ENCODE data around the gene SOX15. TPM values are rescaled to one million over a fixed set of nuclear protein-coding genes. Genes with fewer than 3 reads are reported as not detected.

SOX15 gene
- total RNA-seq, 2 experiments from 2014 or later: 0.20 TPM; not detected in 1

DNA sequence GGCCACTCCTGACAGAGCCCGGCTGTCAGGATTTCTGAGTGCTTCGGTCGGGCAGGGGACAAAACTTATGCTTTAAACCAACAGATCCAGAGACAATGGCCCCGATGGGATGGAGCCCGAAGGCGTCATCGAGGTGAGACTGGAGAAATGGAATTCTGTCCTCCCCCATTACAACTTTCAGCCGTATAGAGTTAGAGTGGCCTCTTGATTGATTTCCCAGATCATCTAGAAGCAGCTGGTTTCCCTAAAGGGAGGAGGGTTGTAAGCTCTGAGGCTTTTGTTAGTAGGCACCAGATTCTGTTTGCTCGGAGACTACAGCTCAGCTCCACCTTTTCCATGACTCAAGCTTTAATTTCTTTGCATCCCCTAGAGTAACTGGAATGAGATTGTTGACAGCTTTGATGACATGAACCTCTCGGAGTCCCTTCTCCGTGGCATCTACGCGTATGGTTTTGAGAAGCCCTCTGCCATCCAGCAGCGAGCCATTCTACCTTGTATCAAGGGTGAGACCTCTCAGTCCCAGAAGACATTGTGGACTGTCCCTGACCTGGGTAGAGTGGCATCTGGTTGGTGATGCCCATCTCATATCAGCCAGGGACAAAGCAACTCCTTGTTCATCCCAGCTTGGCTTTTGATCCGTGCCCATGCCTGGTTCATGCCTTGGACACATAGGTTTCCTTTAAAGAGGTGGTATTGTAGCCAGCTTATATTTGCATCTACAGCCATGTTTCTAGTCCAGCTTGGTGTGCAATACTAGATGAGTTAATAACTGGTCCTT, 15.5 kb downstream of the SOX15 start:
- peaks cover 70% of the 10 kb centered on the region for H3K36me3 Mint-ChIP-seq (ENCODE audit: low read depth)
- CTCF ChIA-PET: interaction anchor here (0.8 to 2.3 kb wide), 3 partner anchors 13 to 113 kb away, joined by 3 to 8 read pairs (median 3); partner anchors contain the start of genes SOX15 and TP53
- H3K4me3 Mint-ChIP-seq: peak overlapping the region; percentile 85

DNA sequence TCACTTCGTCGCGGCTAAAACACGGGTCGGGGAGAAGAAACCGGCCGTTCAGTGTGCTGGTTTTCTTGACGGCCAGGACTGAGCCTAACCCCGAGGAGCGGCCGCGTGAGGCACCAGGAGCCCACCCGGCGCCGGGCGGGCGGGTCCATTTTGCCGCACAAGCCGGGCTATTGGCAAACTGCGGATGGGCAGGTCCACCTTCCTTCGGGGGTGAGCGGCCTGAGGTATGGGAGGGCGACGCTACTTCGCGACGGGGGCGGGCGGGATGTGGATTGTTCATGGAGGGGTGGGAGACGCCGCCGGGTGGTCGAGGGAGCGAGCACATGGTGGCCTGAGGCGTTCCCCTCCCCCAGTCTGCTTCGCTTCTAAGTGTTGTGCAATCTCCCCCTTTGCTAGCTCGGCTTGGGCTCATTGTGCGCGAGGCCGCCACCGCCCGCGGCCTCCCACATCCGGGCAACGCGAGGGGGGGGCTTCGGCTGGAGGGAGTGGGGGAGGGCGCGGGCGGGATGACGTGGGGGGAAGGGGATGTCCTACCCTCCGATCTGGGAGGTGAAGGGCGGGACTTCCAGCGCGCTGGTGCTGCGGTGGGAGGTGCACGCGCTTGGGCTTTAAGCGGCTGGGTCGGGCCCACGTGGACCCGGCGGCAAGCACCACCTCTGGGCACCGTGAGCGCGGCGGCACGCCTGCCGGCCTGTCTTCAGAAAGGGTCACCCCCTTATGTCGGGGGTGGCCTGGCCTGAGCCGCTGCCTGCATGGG, 16.4 kb downstream of the SOX15 start:
- intact Hi-C loops (cut with micrococcal nuclease): loop anchor here (2.0 to 10.0 kb wide), 3 partner anchors 269 to 529 kb away; partner anchors contain the start of genes ELP5 and SLC16A11
- peak overlapping the region; percentile 99 for H3K27ac Mint-ChIP-seq
- H3K9me3 Mint-ChIP-seq: no peaks in the 10 kb centered on the region
- H3K36me3 Mint-ChIP-seq (ENCODE audit: low read depth): peaks cover 74% of the 10 kb centered on the region
- CTCF ChIA-PET: interaction anchor here (0.9 kb wide), 1 partner anchor 13 kb away, joined by 3 read pairs; no protein-coding TSS in a partner anchor
- peak; percentile 94 for DNase-seq
- no peaks in the 10 kb centered on the region for H3K27me3 Mint-ChIP-seq (ENCODE audit: low read depth)
- H3K4me1 Mint-ChIP-seq (ENCODE audit: low read depth): peaks cover 61% of the 10 kb centered on the region
- peak overlapping the region; percentile 85 for H3K4me3 Mint-ChIP-seq

More for the DNA sequence above, 15.5 kb downstream of the SOX15 start:
- H3K4me1 Mint-ChIP-seq (ENCODE audit: low read depth): peaks cover 67% of the 10 kb centered on the region
- intact Hi-C loops (cut with micrococcal nuclease): loop anchor here (10.0 kb wide), 1 partner anchor 530 kb away; the partner anchor contains the start of gene SLC16A11
- peak overlapping the region; percentile 63 for H3K27ac Mint-ChIP-seq
- no peaks in the 10 kb centered on the region for H3K9me3 Mint-ChIP-seq
- no peak for DNase-seq
- no peaks in the 10 kb centered on the region for H3K27me3 Mint-ChIP-seq (ENCODE audit: low read depth)

DNA sequence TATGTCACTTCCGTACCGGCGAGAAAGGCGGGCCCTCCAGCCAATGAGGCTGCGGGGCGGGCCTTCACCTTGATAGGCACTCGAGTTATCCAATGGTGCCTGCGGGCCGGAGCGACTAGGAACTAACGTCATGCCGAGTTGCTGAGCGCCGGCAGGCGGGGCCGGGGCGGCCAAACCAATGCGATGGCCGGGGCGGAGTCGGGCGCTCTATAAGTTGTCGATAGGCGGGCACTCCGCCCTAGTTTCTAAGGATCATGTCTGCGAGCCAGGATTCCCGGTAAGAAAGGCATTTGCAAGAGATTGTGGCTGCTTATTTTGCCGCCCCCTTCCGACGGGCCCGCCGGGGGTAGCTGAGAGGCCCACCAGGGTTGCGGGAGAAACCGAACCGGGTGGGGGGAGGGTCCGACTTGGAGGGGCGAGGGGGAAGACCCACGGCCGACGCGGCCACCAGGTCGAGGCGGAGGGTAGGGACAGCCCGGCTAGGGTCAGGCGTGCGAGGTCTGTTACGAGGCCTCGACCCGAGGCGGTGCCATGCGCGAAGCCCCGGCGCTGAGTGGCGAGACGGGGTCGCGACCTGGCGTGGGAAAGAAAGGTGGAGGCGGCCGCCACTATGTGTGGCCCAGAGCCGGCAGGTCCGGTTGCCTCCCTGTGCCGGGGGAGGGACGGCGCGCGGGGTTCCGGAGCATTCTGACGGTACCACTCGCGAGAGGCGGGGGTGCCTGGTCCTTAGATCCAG, 17.1 kb downstream of the SOX15 start:
- Mint-ChIP-seq H3K27me3 (ENCODE audit: low read depth) (no peaks in the 10 kb centered on the region), H3K4me1 (ENCODE audit: low read depth) (peaks cover 55% of the 10 kb centered on the region), H3K36me3 (ENCODE audit: low read depth) (peaks cover 67% of the 10 kb centered on the region), H3K27ac (peak overlapping the region; percentile 99), H3K4me3 (peak overlapping the region; percentile 85), H3K9me3 (no peaks in the 10 kb centered on the region)
- CTCF ChIA-PET: interaction anchor here (1.1 to 3.5 kb wide), 2 partner anchors 12 to 120 kb away, joined by 3 to 26 read pairs; partner anchors contain the start of gene SENP3
- peak; percentile 100 for DNase-seq
- intact Hi-C loops (cut with micrococcal nuclease): loop anchor here (1.0 to 10.0 kb wide), 15 partner anchors 11 to 528 kb away; partner anchors contain the start of genes EIF5A, ELP5, MPDU1 and NEURL4

DNA sequence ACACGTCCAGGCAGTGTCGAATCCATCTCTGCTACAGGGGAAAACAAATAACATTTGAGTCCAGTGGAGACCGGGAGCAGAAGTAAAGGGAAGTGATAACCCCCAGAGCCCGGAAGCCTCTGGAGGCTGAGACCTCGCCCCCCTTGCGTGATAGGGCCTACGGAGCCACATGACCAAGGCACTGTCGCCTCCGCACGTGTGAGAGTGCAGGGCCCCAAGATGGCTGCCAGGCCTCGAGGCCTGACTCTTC, 17.6 kb downstream of the SOX15 start:
- intact Hi-C loops (cut with micrococcal nuclease): loop anchor here (1.0 to 10.0 kb wide), 15 partner anchors 11 to 527 kb away; partner anchors contain the start of genes EIF5A, ELP5, MPDU1 and NEURL4
- no peak for DNase-seq
- Mint-ChIP-seq H3K27me3 (ENCODE audit: low read depth) (no peaks in the 10 kb centered on the region), H3K36me3 (ENCODE audit: low read depth) (peaks cover 67% of the 10 kb centered on the region), H3K9me3 (no peaks in the 10 kb centered on the region), H3K27ac (peak overlapping the region; percentile 99), H3K4me3 (peak overlapping the region; percentile 85), H3K4me1 (ENCODE audit: low read depth) (peaks cover 53% of the 10 kb centered on the region)
- CTCF ChIA-PET: interaction anchor here (1.1 to 3.5 kb wide), 2 partner anchors 11 to 119 kb away, joined by 3 to 26 read pairs; partner anchors contain the start of gene SENP3

DNA sequence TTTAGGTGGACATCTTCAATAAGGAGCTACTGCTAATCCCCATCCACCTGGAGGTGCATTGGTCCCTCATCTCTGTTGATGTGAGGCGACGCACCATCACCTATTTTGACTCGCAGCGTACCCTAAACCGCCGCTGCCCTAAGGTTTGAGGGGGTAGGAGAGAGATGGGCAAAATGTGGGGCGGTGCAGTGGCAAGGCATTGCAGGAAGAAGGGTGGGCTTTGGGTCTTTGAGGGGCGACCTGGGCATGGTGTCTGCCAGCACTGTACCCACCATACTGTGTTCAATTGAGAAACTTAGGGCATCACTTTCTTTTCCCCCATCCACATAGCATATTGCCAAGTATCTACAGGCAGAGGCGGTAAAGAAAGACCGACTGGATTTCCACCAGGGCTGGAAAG, 19.5 kb downstream of the SOX15 start:
- no peak for DNase-seq
- no peak overlapping the region for H3K27ac Mint-ChIP-seq
- intact Hi-C loops (cut with micrococcal nuclease): loop anchor here (10.0 kb wide), 1 partner anchor 526 kb away; the partner anchor contains the start of gene SLC16A11
- H3K4me1 Mint-ChIP-seq (ENCODE audit: low read depth): peaks cover 36% of the 10 kb centered on the region
- H3K4me3 Mint-ChIP-seq: no peak overlapping the region
- CTCF ChIA-PET: interaction anchor here (0.7 to 3.5 kb wide), 3 partner anchors 9 to 118 kb away, joined by 3 to 26 read pairs (median 5); partner anchors contain the start of genes SENP3 and WRAP53
- H3K36me3 Mint-ChIP-seq (ENCODE audit: low read depth): peaks cover 55% of the 10 kb centered on the region
- no peaks in the 10 kb centered on the region for H3K9me3 Mint-ChIP-seq
- H3K27me3 Mint-ChIP-seq (ENCODE audit: low read depth): no peaks in the 10 kb centered on the region

DNA sequence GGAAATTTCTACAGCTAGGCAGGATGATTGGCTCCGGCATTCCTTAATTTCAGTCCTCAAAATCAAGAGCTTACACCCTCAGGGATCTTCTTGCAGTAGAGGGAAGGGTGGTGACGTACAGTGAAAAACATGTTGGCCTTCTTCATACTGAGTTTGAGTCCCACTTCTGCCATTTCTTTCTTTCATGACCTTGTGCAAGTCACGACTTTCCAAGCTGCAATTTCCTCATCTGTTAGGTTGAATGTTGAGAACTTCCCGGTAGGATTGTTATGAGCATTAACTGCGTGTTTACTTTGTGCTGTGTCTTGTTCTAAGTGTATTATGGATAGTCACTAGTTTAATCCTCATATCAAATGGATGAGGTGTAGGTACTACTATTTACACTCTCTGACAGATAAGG, 20.3 kb downstream of the SOX15 start:
- Mint-ChIP-seq H3K27me3 (ENCODE audit: low read depth) (no peaks in the 10 kb centered on the region), H3K27ac (no peak overlapping the region), H3K36me3 (ENCODE audit: low read depth) (peaks cover 53% of the 10 kb centered on the region), H3K4me3 (no peak overlapping the region), H3K9me3 (no peaks in the 10 kb centered on the region), H3K4me1 (ENCODE audit: low read depth) (peaks cover 32% of the 10 kb centered on the region)
- DNase-seq: no peak
- intact Hi-C loops (cut with micrococcal nuclease): no loop called here
- CTCF ChIA-PET: interaction anchor here (3.5 kb wide), 1 partner anchor 8 kb away, joined by 26 read pairs; the partner anchor contains the start of gene SENP3

DNA sequence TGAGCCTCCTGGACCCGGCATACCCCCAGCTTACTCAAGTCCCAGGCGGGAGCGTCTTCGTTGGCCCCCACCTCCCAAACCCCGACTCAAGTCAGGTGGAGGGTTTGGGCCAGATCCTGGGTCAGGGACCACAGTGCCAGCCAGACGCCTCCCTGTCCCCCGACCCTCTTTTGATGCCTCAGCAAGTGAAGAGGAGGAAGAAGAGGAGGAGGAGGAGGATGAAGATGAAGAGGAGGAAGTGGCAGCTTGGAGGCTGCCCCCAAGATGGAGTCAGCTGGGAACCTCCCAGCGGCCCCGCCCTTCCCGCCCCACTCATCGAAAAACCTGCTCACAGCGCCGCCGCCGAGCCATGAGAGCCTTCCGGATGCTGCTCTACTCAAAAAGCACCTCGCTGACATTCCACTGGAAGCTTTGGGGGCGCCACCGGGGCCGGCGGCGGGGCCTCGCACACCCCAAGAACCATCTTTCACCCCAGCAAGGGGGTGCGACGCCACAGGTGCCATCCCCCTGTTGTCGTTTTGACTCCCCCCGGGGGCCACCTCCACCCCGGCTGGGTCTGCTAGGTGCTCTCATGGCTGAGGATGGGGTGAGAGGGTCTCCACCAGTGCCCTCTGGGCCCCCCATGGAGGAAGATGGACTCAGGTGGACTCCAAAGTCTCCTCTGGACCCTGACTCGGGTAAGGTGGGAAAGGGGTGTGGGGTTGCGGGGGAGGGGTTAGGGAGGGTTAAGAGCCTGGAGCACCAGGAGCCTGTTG, 26.6 kb downstream of the SOX15 start:
- H3K4me3 Mint-ChIP-seq: peak overlapping the region; percentile 87
- intact Hi-C loops (cut with micrococcal nuclease): no loop called here
- no peak for DNase-seq
- H3K27me3 Mint-ChIP-seq (ENCODE audit: low read depth): no peaks in the 10 kb centered on the region
- no peak overlapping the region for H3K27ac Mint-ChIP-seq
- CTCF ChIA-PET: no interaction called here
- H3K4me1 Mint-ChIP-seq (ENCODE audit: low read depth): peaks cover 53% of the 10 kb centered on the region
- peaks cover 29% of the 10 kb centered on the region for H3K36me3 Mint-ChIP-seq (ENCODE audit: low read depth)
- no peaks in the 10 kb centered on the region for H3K9me3 Mint-ChIP-seq

DNA sequence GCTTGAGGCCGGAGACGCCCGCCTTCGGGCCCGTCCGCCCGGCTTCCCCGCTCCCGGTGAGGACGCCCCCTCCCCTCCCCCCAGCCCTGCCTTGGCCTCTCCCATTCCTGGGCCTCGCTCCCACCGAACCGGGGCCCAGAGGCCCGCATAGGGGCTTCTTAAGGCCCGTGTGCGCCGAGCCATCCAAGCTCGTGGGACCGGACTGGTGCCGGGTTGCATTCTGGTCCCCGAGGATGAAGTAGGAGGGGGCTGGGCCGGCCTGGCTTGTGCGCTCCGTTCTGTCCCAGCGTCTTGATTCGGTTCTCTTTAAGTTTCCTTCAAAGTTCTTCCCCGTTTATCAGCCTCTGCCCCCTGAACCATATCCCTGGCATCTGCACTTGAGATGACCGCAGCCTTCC, 27.7 kb downstream of the SOX15 start:
- intact Hi-C loops (cut with micrococcal nuclease): no loop called here
- CTCF ChIA-PET: interaction anchor here (2.4 to 7.5 kb wide), 3 partner anchors 9 to 48 kb away, joined by 13 to 96 read pairs (median 26); partner anchors contain the start of gene MPDU1

DNA sequence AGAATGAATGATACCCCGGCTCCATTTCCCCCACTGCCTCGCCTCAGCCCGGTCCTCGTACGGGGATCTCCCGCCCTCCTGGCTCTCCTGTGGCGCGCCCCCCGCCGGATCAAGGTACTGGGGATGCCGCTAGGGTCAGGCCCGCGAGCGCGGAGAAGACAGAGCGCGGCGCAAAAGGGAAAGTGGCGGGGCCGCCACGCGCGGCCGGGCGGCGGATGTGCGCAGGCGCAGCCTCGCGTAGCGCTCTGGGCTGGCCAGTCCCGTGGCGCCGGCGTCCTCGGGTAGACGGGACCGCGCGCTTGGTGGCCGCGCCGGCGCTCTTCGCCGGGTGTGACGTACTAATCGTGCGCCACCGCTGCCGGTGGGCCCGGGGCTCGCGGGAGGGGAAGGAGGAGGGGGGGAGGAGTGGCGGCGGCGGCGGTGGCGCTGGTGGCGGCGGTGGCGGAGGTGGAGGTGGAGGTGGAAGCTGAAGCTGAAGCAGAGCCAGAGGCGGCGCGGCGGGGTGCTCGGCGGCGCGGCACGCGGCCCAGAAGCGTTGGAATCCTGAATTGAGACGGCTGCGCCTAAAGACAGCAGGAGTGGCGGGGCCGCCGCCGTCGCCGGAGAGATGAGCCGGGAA, 28.2 kb downstream of the SOX15 start, which contains the start of gene SENP3:
TSS of gene SENP3 (plus strand) at position 331 of the 619 bp plus-strand sequence. CDS start 1,158 bp downstream, outside the sequence.
- DNase-seq: peak; percentile 91
- Mint-ChIP-seq H3K4me1 (ENCODE audit: low read depth) (peaks cover 54% of the 10 kb centered on the region), H3K27ac (peak within 1 kb of the TSS; percentile 86), H3K36me3 (ENCODE audit: low read depth) (peaks cover 19% of the 10 kb centered on the region), H3K4me3 (peak within 1 kb of the TSS; percentile 87), H3K27me3 (ENCODE audit: low read depth) (no peaks in the 10 kb centered on the region), H3K9me3 (no peaks in the 10 kb centered on the region)
- CTCF ChIA-PET: interaction anchor here (0.6 to 7.5 kb wide), 32 partner anchors 9 to 239 kb away, joined by 3 to 96 read pairs (median 7); partner anchors contain the start of genes ACAP1, CD68, MPDU1 and NEURL4
- intact Hi-C loops (cut with micrococcal nuclease): loop anchor here (1.0 kb wide), 12 partner anchors 11 to 309 kb away; partner anchors contain the start of genes ELP5, FXR2, MPDU1 and PLSCR3

More for the DNA sequence above, 27.7 kb downstream of the SOX15 start:
- peaks cover 23% of the 10 kb centered on the region for H3K36me3 Mint-ChIP-seq (ENCODE audit: low read depth)
- peak overlapping the region; percentile 87 for H3K4me3 Mint-ChIP-seq
- no peak for DNase-seq
- peaks cover 54% of the 10 kb centered on the region for H3K4me1 Mint-ChIP-seq (ENCODE audit: low read depth)
- H3K27ac Mint-ChIP-seq: peak overlapping the region; percentile 86
- H3K27me3 Mint-ChIP-seq (ENCODE audit: low read depth): no peaks in the 10 kb centered on the region
- H3K9me3 Mint-ChIP-seq: no peaks in the 10 kb centered on the region

DNA sequence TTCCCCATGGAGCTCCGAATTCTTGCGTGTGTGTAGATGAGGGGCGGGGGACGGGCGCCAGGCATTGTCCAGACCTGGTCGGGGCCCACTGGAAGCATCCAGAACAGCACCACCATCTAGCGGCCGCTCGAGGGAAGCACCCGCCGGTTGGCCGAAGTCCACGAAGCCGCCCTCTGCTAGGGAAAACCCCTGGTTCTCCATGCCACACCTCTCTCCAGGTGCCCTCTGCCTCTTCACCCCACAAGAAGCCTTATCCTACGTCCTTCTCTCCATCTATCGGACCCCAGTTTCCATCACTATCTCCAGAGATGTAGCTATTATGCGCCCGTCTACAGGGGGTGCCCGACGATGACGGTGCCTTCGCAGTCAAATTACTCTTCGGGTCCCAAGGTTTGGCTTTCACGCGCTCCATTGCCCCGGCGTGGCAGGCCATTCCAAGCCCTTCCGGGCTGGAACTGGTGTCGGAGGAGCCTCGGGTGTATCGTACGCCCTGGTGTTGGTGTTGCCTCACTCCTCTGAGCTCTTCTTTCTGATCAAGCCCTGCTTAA, 28.8 kb downstream of the SOX15 start:
- H3K4me1 Mint-ChIP-seq (ENCODE audit: low read depth): peaks cover 57% of the 10 kb centered on the region
- H3K4me3 Mint-ChIP-seq: peak overlapping the region; percentile 87
- no peaks in the 10 kb centered on the region for H3K27me3 Mint-ChIP-seq (ENCODE audit: low read depth)
- intact Hi-C loops (cut with micrococcal nuclease): loop anchor here (1.0 kb wide), 12 partner anchors 11 to 309 kb away; partner anchors contain the start of genes ELP5, FXR2, MPDU1 and PLSCR3
- peak overlapping the region; percentile 84 for H3K27ac Mint-ChIP-seq
- peak; percentile 89 for DNase-seq
- no peaks in the 10 kb centered on the region for H3K9me3 Mint-ChIP-seq
- CTCF ChIA-PET: interaction anchor here (0.6 to 7.5 kb wide), 46 partner anchors 9 to 238 kb away, joined by 3 to 96 read pairs (median 5); partner anchors contain the start of genes ACAP1, CD68, MPDU1 and NEURL4
- H3K36me3 Mint-ChIP-seq (ENCODE audit: low read depth): peaks cover 17% of the 10 kb centered on the region

Measured in activated naive CD4-positive, alpha-beta T cell treated with anti-CD3 and anti-CD28 coated beads for 36 hours (primary cell).